ENCODE data around the gene R3HDM1.
A peak's percentile ranks its signal among the peaks of the same experiment; 100 is the strongest.
"Not testable (repeated sequence)": the region's sequence is repeated elsewhere in the genome, so short reads cannot be mapped to it uniquely, and the experiment has no call there.

The R3HDM1 gene

GRCh38 chr2:135709992-135710391 lies 178.7 kb downstream of the R3HDM1 start:
- DNase-seq (ENCODE audit: low read depth in 3 of 3): peak; percentile 45 to 56 (median 52)

- not testable (repeated sequence) for DNase-seq (ENCODE audit: low read depth in 3 of 3)
These were observed 183.8 kb downstream of the R3HDM1 start for GRCh38 chr2:135715086-135715485.

GRCh38 chr2:135728064-135728743 lies 196.9 kb downstream of the R3HDM1 start:
- no peak for DNase-seq (ENCODE audit: low read depth in 3 of 3)

- DNase-seq (ENCODE audit: low read depth in 3 of 3): no peak
These were observed 201.3 kb downstream of the R3HDM1 start for GRCh38 chr2:135732561-135732960.

GRCh38 chr2:135733045-135733444 lies 201.8 kb downstream of the R3HDM1 start:
- DNase-seq (ENCODE audit: low read depth in 3 of 3): no peak

GRCh38 chr2:135736546-135736945 lies 205.3 kb downstream of the R3HDM1 start:
- no peak for DNase-seq (ENCODE audit: low read depth in 3 of 3)

- DNase-seq (ENCODE audit: low read depth in 3 of 3): no peak
These were observed 208.9 kb downstream of the R3HDM1 start for GRCh38 chr2:135740206-135740605.

- no peak for DNase-seq (ENCODE audit: low read depth in 3 of 3)
These were observed 209.7 kb downstream of the R3HDM1 start for GRCh38 chr2:135741043-135741394.

- DNase-seq (ENCODE audit: low read depth in 3 of 3): peak; percentile 89 to 96 (median 90)
These were observed 210.4 kb downstream of the R3HDM1 start, which contains the start of gene UBXN4 for GRCh38 chr2:135741395-135742324. TSS of gene UBXN4 (plus strand) at chr2:135741855. CDS start at chr2:135741930, 75 bp downstream.

- DNase-seq (ENCODE audit: low read depth in 3 of 3): peak in 1 of 3 donors; percentile 2
These were observed 211.1 kb downstream of the R3HDM1 start for GRCh38 chr2:135742325-135742757.

GRCh38 chr2:135743860-135744259 lies 212.6 kb downstream of the R3HDM1 start:
- DNase-seq (ENCODE audit: low read depth in 3 of 3): no peak

- DNase-seq (ENCODE audit: low read depth in 3 of 3): peak; percentile 5 to 24 (median 6)
These were observed 213.6 kb downstream of the R3HDM1 start for GRCh38 chr2:135744760-135745314.

- DNase-seq (ENCODE audit: low read depth in 3 of 3): no peak
These were observed 214.3 kb downstream of the R3HDM1 start for GRCh38 chr2:135745545-135745944.

GRCh38 chr2:135755573-135755972 lies 224.3 kb downstream of the R3HDM1 start:
- no peak for DNase-seq (ENCODE audit: low read depth in 3 of 3)

GRCh38 chr2:135756692-135757091 lies 225.4 kb downstream of the R3HDM1 start:
- DNase-seq (ENCODE audit: low read depth in 3 of 3): no peak

GRCh38 chr2:135762022-135762421 lies 230.7 kb downstream of the R3HDM1 start:
- no peak for DNase-seq (ENCODE audit: low read depth in 3 of 3)

GRCh38 chr2:135762530-135762929 lies 231.2 kb downstream of the R3HDM1 start:
- DNase-seq (ENCODE audit: low read depth in 3 of 3): no peak

- DNase-seq (ENCODE audit: low read depth in 3 of 3): no peak
These were observed 237.6 kb downstream of the R3HDM1 start for GRCh38 chr2:135768863-135769262.

GRCh38 chr2:135773319-135773718 lies 242.0 kb downstream of the R3HDM1 start:
- no peak for DNase-seq (ENCODE audit: low read depth in 3 of 3)

- no peak for DNase-seq (ENCODE audit: low read depth in 3 of 3)
These were observed 242.6 kb downstream of the R3HDM1 start for GRCh38 chr2:135773917-135774316.

Measured in stimulated activated CD4-positive, alpha-beta T cell treated with anti-CD3 and anti-CD28 coated beads, TNF-alpha, amount 100 ng/mL, for 48 hours (primary cell).